K562 (cell line): ENCODE measurements around the gene GPX7. TPM values are rescaled to one million over a fixed set of nuclear protein-coding genes. Genes with fewer than 3 reads are reported as not detected.
A peak's percentile ranks its signal among the peaks of the same experiment; 100 is the strongest.

Experiments used
- CCAR2 ChIP-seq: fragments of 200-400 bp; formaldehyde crosslinking; IDR thresholded peaks from 2 replicates; pipeline ENCODE4 v1.6.1; 2017; ENCODE audit warnings: mild to moderate bottlenecking, low read depth, low read length
- CHD1 ChIP-seq: fragments of 200-600 bp; sonication (generic); IDR thresholded peaks from one replicate; pipeline ENCODE4 v1.6.1; 2012; ENCODE audit warnings: mild to moderate bottlenecking, moderate library complexity, low read length, inconsistent platforms
- FOSL1 ChIP-seq: fragments of 200-800 bp; sonication (Bioruptor generic); conservative IDR thresholded peaks from 2 replicates; pipeline ENCODE4 v1.6.1; 2016; ENCODE audit warnings: missing genetic modification characterization, missing compliant biosample characterization
- NFE2 ChIP-seq: IDR thresholded peaks from 2 replicates; pipeline ENCODE4 v1.6.1; 2014; ENCODE audit warnings: antibody characterized with exemption, low read depth
- RB1 ChIP-seq: fragments of 450-650 bp; IDR thresholded peaks from 2 replicates; pipeline ENCODE4 v1.6.1; 2017; ENCODE audit warnings: low read depth, mild to moderate bottlenecking
- TRIM24 ChIP-seq, 2 experiments: fragments of 450-650 bp; IDR thresholded peaks; 2 replicates each; pipeline ENCODE4 v1.6.1; 2016
- ZNF408 ChIP-seq: fragments of 250-450 bp; sonication (Bioruptor Pico); IDR thresholded peaks from 2 replicates; pipeline ENCODE4 v1.4.0; 2020; ENCODE audit warnings: low read depth, mild to moderate bottlenecking, moderate library complexity
- ZNF444 ChIP-seq: fragments of 250-450 bp; sonication (Bioruptor Pico); IDR thresholded peaks from 2 replicates; pipeline ENCODE4 v1.4.0; 2020; ENCODE audit warnings: mild to moderate bottlenecking, moderate library complexity
- ZNF561 ChIP-seq: fragments of 450-650 bp; formaldehyde crosslinking; conservative IDR thresholded peaks from 2 replicates; pipeline ENCODE4 v1.4.0; 2020; ENCODE audit warnings: mild to moderate bottlenecking, moderate library complexity
- ZNF589 ChIP-seq: fragments of 200-800 bp; sonication (Bioruptor generic); IDR thresholded peaks from 2 replicates; pipeline ENCODE4 v1.6.1; 2016; ENCODE audit warnings: low read depth, missing genetic modification characterization, missing compliant biosample characterization
- polyA plus RNA-seq, 8 experiments: library from polyadenylated mRNA; depleted of rRNA in 4 of 8; stranded (reverse) in 5 of 8; unstranded in 3 of 8; fragments of >200 nt; fragmentation: Nextera tagmentation in 2 of 8; fragmentation: Illumina TruSeq in 1 of 8; extraction: Ambion mirVana in 2 of 8; extraction: Trizol in 1 of 8; gene quantifications; 2 replicates each; pipeline versions ENCODE4 v1.2.1 to v1.2.3, GENCODE V29; 2011 to 2014; ENCODE audit warnings: inconsistent platforms in 1 of 8, missing spikeins in 1 of 8
- total RNA-seq, 7 experiments: library from RNA; depleted of rRNA in 6 of 7; stranded (reverse); fragments of >200 nt in 6 of 7; fragmentation: Illumina TruSeq in 2 of 7; extraction: Trizol in 2 of 7; gene quantifications; 2 replicates each; pipeline versions ENCODE4 v1.2.1 to v1.2.3, GENCODE V29; 2011 to 2021; ENCODE audit warnings: low replicate concordance in 1 of 7
- TF ChIP-seq, protein P1 (sequence below), 3 experiments: IDR thresholded peaks in 2 of 3; conservative IDR thresholded peaks in 1 of 3; 2 replicates each; pipeline ENCODE4 v1.5.1; 2011 to 2012; ENCODE audit warnings: low read length in 3 of 3, mild to moderate bottlenecking in 3 of 3, control low read depth in 2 of 3, improper control_type of control experiment in 1 of 3, inconsistent platforms in 1 of 3, low read depth in 1 of 3, mixed read lengths in 1 of 3, moderate library complexity in 1 of 3; ENCODE audit not compliant: insufficient read depth in 2 of 3
- TF ChIP-seq, protein P2 (sequence below): sonication (generic); formaldehyde crosslinking; IDR thresholded peaks from 2 replicates; pipeline ENCODE4 v1.4.0; 2020; ENCODE audit warnings: mild to moderate bottlenecking, missing genetic modification reagents
- TF ChIP-seq, protein P3 (sequence below): fragments of 250-450 bp; sonication (Bioruptor Pico); IDR thresholded peaks from 2 replicates; pipeline ENCODE4 v1.6.1; 2021; ENCODE audit warnings: mild to moderate bottlenecking
- TF ChIP-seq, protein P4 (sequence below): fragments of 450-650 bp; IDR thresholded peaks from 2 replicates; pipeline ENCODE4 v1.6.1; 2018; ENCODE audit warnings: mild to moderate bottlenecking, low read depth; ENCODE audit not compliant: partially characterized antibody
- TF ChIP-seq, protein P5 (sequence below): IDR thresholded peaks from 3 replicates; pipeline ENCODE4 v1.6.1; 2011; ENCODE audit warnings: borderline replicate concordance, mild to moderate bottlenecking, moderate library complexity; ENCODE audit not compliant: insufficient read length; ENCODE audit errors: extremely low read depth
- TF ChIP-seq, protein P6 (sequence below), 2 experiments: fragments of 200-800 bp in 1 of 2; sonication (Bioruptor generic) in 1 of 2; sonication (generic) in 1 of 2; formaldehyde crosslinking in 1 of 2; IDR thresholded peaks in 1 of 2; conservative IDR thresholded peaks in 1 of 2; 2 replicates each; pipeline versions ENCODE4 v1.5.0 to v1.6.1; 2016 to 2020; ENCODE audit warnings: missing compliant biosample characterization in 1 of 2, missing genetic modification characterization in 1 of 2, missing genetic modification reagents in 1 of 2

The GPX7 gene
- total and polyA plus RNA-seq, 9 of the 15 experiments (the other 6 are each of a cell fraction or from before 2014, with no cell fraction given), result 0.08 TPM; not detected in 8

DNA sequence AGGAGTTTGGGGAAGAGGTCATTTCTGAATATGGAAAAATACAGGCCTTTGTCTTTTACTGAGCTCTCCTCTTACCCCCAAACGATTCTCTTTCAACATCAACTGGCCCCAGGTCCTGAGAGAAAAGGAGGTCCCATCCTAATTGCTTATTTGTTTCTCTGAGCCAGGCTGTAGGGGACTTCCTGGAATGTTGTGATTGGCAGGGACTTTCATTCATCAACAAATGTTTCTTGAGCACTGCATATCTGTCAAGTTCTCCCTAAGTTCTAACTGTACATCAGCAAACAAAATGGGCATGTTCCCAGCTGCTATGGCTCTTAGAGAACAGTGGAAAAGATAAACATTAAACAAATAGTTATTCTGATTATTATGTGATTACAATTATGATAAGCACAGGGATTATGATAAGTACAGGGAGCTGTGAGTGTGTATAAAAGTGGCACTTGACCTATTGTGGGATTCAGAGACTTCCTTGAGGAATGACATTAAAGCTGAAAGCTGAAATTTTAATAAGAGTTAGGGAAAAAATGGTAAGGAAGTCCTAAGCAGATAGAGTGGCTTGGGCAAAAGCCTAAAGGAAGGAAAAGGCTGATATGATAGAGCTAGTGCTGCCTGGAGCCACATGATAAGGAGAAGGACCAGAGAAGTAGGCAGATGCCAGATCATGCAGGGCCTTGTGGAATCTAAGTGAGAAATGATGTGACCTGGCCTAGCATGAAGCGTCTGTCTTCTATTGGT is 11.6 kb downstream of the GPX7 start (continued):
- TF ChIP-seq, protein P1, sequence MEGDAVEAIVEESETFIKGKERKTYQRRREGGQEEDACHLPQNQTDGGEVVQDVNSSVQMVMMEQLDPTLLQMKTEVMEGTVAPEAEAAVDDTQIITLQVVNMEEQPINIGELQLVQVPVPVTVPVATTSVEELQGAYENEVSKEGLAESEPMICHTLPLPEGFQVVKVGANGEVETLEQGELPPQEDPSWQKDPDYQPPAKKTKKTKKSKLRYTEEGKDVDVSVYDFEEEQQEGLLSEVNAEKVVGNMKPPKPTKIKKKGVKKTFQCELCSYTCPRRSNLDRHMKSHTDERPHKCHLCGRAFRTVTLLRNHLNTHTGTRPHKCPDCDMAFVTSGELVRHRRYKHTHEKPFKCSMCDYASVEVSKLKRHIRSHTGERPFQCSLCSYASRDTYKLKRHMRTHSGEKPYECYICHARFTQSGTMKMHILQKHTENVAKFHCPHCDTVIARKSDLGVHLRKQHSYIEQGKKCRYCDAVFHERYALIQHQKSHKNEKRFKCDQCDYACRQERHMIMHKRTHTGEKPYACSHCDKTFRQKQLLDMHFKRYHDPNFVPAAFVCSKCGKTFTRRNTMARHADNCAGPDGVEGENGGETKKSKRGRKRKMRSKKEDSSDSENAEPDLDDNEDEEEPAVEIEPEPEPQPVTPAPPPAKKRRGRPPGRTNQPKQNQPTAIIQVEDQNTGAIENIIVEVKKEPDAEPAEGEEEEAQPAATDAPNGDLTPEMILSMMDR (IDR thresholded peaks at IDR 0.05 in 2 of 3, conservative IDR thresholded peaks at IDR 0.05 in 1 of 3; ENCODE audit: insufficient read depth in 2 of 3, low read depth in 1 of 3, low read length in 3 of 3), result no peak
- TF ChIP-seq, protein P2, sequence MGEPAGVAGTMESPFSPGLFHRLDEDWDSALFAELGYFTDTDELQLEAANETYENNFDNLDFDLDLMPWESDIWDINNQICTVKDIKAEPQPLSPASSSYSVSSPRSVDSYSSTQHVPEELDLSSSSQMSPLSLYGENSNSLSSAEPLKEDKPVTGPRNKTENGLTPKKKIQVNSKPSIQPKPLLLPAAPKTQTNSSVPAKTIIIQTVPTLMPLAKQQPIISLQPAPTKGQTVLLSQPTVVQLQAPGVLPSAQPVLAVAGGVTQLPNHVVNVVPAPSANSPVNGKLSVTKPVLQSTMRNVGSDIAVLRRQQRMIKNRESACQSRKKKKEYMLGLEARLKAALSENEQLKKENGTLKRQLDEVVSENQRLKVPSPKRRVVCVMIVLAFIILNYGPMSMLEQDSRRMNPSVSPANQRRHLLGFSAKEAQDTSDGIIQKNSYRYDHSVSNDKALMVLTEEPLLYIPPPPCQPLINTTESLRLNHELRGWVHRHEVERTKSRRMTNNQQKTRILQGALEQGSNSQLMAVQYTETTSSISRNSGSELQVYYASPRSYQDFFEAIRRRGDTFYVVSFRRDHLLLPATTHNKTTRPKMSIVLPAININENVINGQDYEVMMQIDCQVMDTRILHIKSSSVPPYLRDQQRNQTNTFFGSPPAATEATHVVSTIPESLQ (CRISPR knock-in tag), result no peak
- TF ChIP-seq TRIM24 (IDR thresholded peaks at IDR 0.05) (peak; percentile 82 to 90), ZNF408 (CRISPR knock-in tag) (no peak), CHD1 (no peak), RB1 (no peak), ZNF589 (CRISPR knock-in tag) (0 out of 2 replicates have a peak, but pooled peaks have one; percentile 47), FOSL1 (tag) (0 out of 2 replicates have a peak, but pooled peaks have one; percentile 22), NFE2 (peak; percentile 45), CCAR2 (no peak), ZNF561 (CRISPR knock-in tag) (no peak), ZNF444 (CRISPR knock-in tag) (no peak)
- TF ChIP-seq, protein P3, sequence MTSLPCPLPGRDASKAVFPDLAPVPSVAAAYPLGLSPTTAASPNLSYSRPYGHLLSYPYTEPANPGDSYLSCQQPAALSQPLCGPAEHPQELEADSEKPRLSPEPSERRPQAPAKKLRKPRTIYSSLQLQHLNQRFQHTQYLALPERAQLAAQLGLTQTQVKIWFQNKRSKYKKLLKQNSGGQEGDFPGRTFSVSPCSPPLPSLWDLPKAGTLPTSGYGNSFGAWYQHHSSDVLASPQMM (CRISPR knock-in tag), result no peak
- TF ChIP-seq, protein P4, sequence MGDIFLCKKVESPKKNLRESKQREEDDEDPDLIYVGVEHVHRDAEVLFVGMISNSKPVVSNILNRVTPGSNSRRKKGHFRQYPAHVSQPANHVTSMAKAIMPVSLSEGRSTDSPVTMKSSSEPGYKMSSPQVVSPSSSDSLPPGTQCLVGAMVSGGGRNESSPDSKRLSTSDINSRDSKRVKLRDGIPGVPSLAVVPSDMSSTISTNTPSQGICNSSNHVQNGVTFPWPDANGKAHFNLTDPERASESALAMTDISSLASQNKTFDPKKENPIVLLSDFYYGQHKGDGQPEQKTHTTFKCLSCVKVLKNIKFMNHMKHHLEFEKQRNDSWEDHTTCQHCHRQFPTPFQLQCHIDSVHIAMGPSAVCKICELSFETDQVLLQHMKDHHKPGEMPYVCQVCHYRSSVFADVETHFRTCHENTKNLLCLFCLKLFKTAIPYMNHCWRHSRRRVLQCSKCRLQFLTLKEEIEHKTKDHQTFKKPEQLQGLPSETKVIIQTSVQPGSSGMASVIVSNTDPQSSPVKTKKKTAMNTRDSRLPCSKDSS, result no peak
- TF ChIP-seq, protein P5, sequence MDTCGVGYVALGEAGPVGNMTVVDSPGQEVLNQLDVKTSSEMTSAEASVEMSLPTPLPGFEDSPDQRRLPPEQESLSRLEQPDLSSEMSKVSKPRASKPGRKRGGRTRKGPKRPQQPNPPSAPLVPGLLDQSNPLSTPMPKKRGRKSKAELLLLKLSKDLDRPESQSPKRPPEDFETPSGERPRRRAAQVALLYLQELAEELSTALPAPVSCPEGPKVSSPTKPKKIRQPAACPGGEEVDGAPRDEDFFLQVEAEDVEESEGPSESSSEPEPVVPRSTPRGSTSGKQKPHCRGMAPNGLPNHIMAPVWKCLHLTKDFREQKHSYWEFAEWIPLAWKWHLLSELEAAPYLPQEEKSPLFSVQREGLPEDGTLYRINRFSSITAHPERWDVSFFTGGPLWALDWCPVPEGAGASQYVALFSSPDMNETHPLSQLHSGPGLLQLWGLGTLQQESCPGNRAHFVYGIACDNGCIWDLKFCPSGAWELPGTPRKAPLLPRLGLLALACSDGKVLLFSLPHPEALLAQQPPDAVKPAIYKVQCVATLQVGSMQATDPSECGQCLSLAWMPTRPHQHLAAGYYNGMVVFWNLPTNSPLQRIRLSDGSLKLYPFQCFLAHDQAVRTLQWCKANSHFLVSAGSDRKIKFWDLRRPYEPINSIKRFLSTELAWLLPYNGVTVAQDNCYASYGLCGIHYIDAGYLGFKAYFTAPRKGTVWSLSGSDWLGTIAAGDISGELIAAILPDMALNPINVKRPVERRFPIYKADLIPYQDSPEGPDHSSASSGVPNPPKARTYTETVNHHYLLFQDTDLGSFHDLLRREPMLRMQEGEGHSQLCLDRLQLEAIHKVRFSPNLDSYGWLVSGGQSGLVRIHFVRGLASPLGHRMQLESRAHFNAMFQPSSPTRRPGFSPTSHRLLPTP, result no peak
- TF ChIP-seq, protein P6, sequence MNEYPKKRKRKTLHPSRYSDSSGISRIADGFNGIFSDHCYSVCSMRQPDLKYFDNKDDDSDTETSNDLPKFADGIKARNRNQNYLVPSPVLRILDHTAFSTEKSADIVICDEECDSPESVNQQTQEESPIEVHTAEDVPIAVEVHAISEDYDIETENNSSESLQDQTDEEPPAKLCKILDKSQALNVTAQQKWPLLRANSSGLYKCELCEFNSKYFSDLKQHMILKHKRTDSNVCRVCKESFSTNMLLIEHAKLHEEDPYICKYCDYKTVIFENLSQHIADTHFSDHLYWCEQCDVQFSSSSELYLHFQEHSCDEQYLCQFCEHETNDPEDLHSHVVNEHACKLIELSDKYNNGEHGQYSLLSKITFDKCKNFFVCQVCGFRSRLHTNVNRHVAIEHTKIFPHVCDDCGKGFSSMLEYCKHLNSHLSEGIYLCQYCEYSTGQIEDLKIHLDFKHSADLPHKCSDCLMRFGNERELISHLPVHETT (CRISPR knock-in tag; conservative IDR thresholded peaks at IDR 0.05 in 1 of 2, IDR thresholded peaks at IDR 0.05 in 1 of 2), result no peak
